ENCODE data around the gene C22orf23. TPM values are rescaled to one million over a fixed set of nuclear protein-coding genes. Genes with fewer than 3 reads are reported as not detected.
A peak's percentile ranks its signal among the peaks of the same experiment; 100 is the strongest.

C22orf23 gene
- total RNA-seq, 1 donor, result 0.72 TPM

DNA sequence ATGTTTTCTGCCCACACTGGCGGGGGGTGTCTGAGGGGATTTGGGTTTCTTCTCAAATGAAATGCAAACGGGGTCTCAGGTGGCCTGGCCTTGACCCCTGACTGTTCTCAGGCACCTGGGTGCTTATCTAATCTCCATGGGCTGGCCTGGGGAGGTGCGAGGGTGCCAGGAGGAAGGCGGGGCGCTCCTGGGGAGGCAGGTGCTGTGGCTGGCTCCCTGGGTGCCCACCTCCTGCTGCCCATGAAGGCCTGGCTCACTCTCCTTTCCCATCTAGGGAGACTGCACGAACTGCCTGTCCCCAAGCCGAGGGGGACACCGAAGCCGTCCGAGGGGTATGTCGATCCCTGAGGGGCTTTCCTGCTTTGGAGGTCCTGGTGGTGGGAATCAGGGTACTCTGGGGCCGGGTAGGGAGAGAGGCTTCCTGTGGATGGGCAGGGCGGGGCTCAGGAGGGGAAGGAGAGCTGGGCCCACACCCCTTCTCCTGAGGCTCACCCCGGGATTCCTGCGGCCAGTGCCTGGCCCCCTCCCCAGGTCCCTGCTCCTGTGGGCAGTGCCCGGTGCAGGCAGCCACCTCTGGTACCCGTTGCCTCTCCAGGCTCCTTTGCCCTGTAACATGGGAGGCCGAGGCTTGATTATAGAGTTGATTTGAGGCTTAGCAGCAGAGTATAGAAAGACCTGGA is 28.9 kb downstream of the C22orf23 start:
- DNase-seq (ENCODE audit: insufficient read length, low spot score, missing footprints), result peak; percentile 85
- Histone ChIP-seq H4K20me1 (ENCODE audit: insufficient read depth, low read length) (peaks cover 5% of the 10 kb centered on the region), H3K36me3 (ENCODE audit: insufficient read depth, low read length) (peaks cover 52% of the 10 kb centered on the region), H3K4me2 (ENCODE audit: insufficient read depth, low read length) (no peak overlapping the region), H3K4me3 (ENCODE audit: insufficient read depth, low read length) (no peak overlapping the region), H3K27me3 (ENCODE audit: insufficient read depth, low read length) (no peaks in the 10 kb centered on the region), H2AFZ (ENCODE audit: low read length) (no peak overlapping the region), H3K9me3 (ENCODE audit: low read depth, low read length) (no peaks in the 10 kb centered on the region), H3K79me2 (ENCODE audit: insufficient read depth, low read length) (peaks cover 8% of the 10 kb centered on the region), H3K27ac (ENCODE audit: low read depth, low read length) (no peak overlapping the region), H3K4me1 (ENCODE audit: insufficient read depth, low read length) (no peaks in the 10 kb centered on the region)
- TF ChIP-seq, protein P1, sequence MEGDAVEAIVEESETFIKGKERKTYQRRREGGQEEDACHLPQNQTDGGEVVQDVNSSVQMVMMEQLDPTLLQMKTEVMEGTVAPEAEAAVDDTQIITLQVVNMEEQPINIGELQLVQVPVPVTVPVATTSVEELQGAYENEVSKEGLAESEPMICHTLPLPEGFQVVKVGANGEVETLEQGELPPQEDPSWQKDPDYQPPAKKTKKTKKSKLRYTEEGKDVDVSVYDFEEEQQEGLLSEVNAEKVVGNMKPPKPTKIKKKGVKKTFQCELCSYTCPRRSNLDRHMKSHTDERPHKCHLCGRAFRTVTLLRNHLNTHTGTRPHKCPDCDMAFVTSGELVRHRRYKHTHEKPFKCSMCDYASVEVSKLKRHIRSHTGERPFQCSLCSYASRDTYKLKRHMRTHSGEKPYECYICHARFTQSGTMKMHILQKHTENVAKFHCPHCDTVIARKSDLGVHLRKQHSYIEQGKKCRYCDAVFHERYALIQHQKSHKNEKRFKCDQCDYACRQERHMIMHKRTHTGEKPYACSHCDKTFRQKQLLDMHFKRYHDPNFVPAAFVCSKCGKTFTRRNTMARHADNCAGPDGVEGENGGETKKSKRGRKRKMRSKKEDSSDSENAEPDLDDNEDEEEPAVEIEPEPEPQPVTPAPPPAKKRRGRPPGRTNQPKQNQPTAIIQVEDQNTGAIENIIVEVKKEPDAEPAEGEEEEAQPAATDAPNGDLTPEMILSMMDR (IDR thresholded peaks at IDR 0.05; ENCODE audit: extremely low read depth, low read depth, low read length), result no peak

DNA sequence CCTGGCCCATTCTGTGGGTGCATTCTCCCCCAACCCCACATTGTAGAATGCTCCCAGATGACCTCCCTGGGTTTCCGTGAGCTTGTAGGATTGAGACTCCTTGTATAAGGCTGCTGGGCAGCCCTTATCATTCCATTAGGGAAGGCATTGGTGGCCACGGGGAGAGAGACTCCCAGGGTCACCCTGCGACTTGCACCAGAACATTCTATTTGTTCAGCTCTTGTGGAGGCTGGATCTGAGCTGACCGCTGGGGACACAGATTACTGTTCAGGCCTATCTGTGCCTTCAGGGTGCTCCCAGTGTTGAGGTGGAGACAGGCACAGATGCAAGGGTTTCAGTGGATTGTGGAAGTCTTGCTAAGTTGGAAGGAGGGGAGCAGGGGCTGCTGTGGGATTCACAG is 29.5 kb downstream of the C22orf23 start:
- TF ChIP-seq, protein P1 (IDR thresholded peaks at IDR 0.05; ENCODE audit: extremely low read depth, low read depth, low read length), result no peak
- H3K79me2 ChIP-seq (ENCODE audit: insufficient read depth, low read length), result peaks cover 4% of the 10 kb centered on the region
- no peak overlapping the region for H3K27ac ChIP-seq (ENCODE audit: low read depth, low read length)
- H4K20me1 ChIP-seq (ENCODE audit: insufficient read depth, low read length), result no peaks in the 10 kb centered on the region
- H3K4me1 ChIP-seq (ENCODE audit: insufficient read depth, low read length), result no peaks in the 10 kb centered on the region
- no peaks in the 10 kb centered on the region for H3K27me3 ChIP-seq (ENCODE audit: insufficient read depth, low read length)
- no peak overlapping the region for H3K4me3 ChIP-seq (ENCODE audit: insufficient read depth, low read length)
- DNase-seq (ENCODE audit: insufficient read length, low spot score, missing footprints), result no peak
- no peak overlapping the region for H3K4me2 ChIP-seq (ENCODE audit: insufficient read depth, low read length)
- H3K9me3 ChIP-seq (ENCODE audit: low read depth, low read length), result no peaks in the 10 kb centered on the region
- no peak overlapping the region for H2AFZ ChIP-seq (ENCODE audit: low read length)
- peaks cover 50% of the 10 kb centered on the region for H3K36me3 ChIP-seq (ENCODE audit: insufficient read depth, low read length)

DNA sequence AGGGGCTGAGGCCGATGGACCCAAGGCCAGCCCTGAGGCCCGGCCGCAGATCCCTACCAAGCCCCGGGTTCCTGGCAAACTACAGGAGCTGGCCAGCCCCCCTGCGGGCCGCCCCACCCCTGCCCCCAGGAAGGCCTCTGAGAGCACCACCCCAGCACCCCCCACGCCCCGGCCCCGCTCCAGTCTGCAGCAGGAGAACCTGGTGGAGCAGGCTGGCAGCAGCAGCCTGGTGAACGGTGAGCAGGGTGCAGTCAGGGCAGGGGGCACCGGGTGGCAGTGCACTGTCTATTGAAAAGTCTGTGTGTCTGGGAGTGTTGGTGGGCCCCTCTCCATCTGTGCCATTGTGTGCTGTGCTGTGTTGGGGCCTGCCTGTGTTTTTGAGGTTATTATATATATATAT is 31.2 kb downstream of the C22orf23 start:
- H3K9me3 ChIP-seq (ENCODE audit: low read depth, low read length), result no peaks in the 10 kb centered on the region

DNA sequence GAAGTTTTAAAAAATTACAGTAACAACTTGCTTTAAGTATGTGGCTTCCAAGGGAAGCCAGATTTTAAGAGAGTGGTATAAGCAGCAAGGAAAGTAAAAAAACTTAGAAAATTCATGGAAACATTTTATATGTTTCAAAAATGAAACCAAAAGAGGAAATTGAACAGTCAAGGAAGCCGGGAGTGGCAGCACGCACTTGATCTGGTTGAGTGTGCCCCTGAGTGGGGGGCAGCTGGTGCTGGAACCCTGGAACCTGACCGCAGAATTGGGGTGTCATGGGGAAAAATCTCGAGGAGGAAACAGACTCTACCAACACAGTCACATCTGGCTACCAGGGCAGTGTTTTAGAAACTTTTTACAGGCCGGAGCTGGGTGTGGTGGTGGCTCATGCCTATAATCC is 33.3 kb downstream of the C22orf23 start:
- Histone ChIP-seq H3K4me2 (ENCODE audit: insufficient read depth, low read length) (no peak overlapping the region), H4K20me1 (ENCODE audit: insufficient read depth, low read length) (peaks cover 10% of the 10 kb centered on the region), H3K27ac (ENCODE audit: low read depth, low read length) (no peak overlapping the region), H3K79me2 (ENCODE audit: insufficient read depth, low read length) (peaks cover 2% of the 10 kb centered on the region), H3K9me3 (ENCODE audit: low read depth, low read length) (no peaks in the 10 kb centered on the region), H3K4me3 (ENCODE audit: insufficient read depth, low read length) (no peak overlapping the region), H2AFZ (ENCODE audit: low read length) (no peak overlapping the region), H3K27me3 (ENCODE audit: insufficient read depth, low read length) (no peaks in the 10 kb centered on the region), H3K4me1 (ENCODE audit: insufficient read depth, low read length) (no peaks in the 10 kb centered on the region), H3K36me3 (ENCODE audit: insufficient read depth, low read length) (peaks cover 57% of the 10 kb centered on the region)
- TF ChIP-seq, protein P1 (IDR thresholded peaks at IDR 0.05; ENCODE audit: extremely low read depth, low read depth, low read length), result no peak
- DNase-seq (ENCODE audit: insufficient read length, low spot score, missing footprints), result no peak

More for the DNA sequence above, 31.2 kb downstream of the C22orf23 start:
- Histone ChIP-seq H3K4me2 (ENCODE audit: insufficient read depth, low read length) (no peak overlapping the region), H3K27me3 (ENCODE audit: insufficient read depth, low read length) (no peaks in the 10 kb centered on the region), H2AFZ (ENCODE audit: low read length) (no peak overlapping the region), H3K36me3 (ENCODE audit: insufficient read depth, low read length) (peaks cover 54% of the 10 kb centered on the region), H4K20me1 (ENCODE audit: insufficient read depth, low read length) (peaks cover 5% of the 10 kb centered on the region), H3K4me1 (ENCODE audit: insufficient read depth, low read length) (no peaks in the 10 kb centered on the region), H3K27ac (ENCODE audit: low read depth, low read length) (no peak overlapping the region), H3K4me3 (ENCODE audit: insufficient read depth, low read length) (no peak overlapping the region), H3K79me2 (ENCODE audit: insufficient read depth, low read length) (peaks cover 6% of the 10 kb centered on the region)
- DNase-seq (ENCODE audit: insufficient read length, low spot score, missing footprints), result peak; percentile 73
- TF ChIP-seq, protein P1 (IDR thresholded peaks at IDR 0.05; ENCODE audit: extremely low read depth, low read depth, low read length), result no peak

Data from osteoblast (primary cell).